ENCODE measurements around the gene LMAN1L. TPM values are rescaled to one million over a fixed set of nuclear protein-coding genes. Genes with fewer than 3 reads are reported as not detected.

Gene LMAN1L
- polyA plus RNA-seq, 3 donors: 0.08 TPM; not detected in 2

DNA sequence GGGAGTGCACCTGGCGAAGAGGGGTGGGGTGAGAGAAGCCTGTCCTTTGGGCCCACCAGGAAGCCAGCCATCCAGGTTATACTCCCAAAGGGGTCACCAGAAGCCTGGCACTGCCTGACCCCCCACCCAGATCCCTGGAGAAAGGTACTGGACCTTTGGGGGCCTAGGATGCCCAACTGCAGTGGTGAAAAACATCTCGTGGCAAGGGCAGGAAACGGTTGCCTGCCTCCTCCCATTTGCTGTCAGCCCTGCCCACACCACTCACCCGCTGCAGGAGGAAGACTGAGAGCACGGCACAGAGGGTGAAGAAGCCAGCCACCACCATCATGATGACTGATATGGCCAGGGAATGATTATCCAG lies 32.6 kb downstream of the LMAN1L start:
- Histone ChIP-seq H3K27ac (ENCODE audit: low read depth in 1 of 2, low read length in 2 of 2) (no peak overlapping the region), H3K79me2 (ENCODE audit: insufficient read depth, low read length) (peaks cover 2% of the 10 kb centered on the region), H3K4me1 (ENCODE audit: control insufficient read depth in 1 of 2, insufficient read depth in 2 of 2, low read length in 2 of 2) (peaks cover 16 to 22% of the 10 kb centered on the region in 2 donors), H2AFZ (ENCODE audit: insufficient read depth, low read depth, low read length, poor library complexity, severe bottlenecking) (no peak overlapping the region), H4K20me1 (ENCODE audit: insufficient read depth, low read length) (peaks cover 50% of the 10 kb centered on the region), H3K4me3 (replicated peaks in 1 of 3; ENCODE audit: low read depth in 2 of 3, low read length in 3 of 3) (no peak overlapping the region), H3K36me3 (replicated peaks in 1 of 2; ENCODE audit: control insufficient read depth in 1 of 2, insufficient read depth in 2 of 2, low read length in 2 of 2) (peaks cover 55 to 60% of the 10 kb centered on the region in 2 donors), H3K27me3 (ENCODE audit: control insufficient read depth in 2 of 2, insufficient read depth in 2 of 2, low read length in 2 of 2) (no peaks in the 10 kb centered on the region), H3K4me2 (replicated peaks; ENCODE audit: extremely low read depth, low read length, poor library complexity, severe bottlenecking) (no peak overlapping the region), H3K9me3 (replicated peaks in 1 of 2; ENCODE audit: control insufficient read depth in 1 of 2, insufficient read depth in 1 of 2, low read length in 2 of 2) (no peaks in the 10 kb centered on the region), H3K9ac (ENCODE audit: insufficient read depth, low read length, poor library complexity, severe bottlenecking) (no peak overlapping the region)
- H3K27me3 Mint-ChIP-seq (ENCODE audit: low read depth in 3 of 3): peaks cover 0 to 3% (median 0%) of the 10 kb centered on the region in 3 donors
- H3K36me3 Mint-ChIP-seq: peaks cover 49 to 66% of the 10 kb centered on the region in 2 donors
- peaks cover 37% of the 10 kb centered on the region for H3K4me1 Mint-ChIP-seq
- TF ChIP-seq, protein P1, sequence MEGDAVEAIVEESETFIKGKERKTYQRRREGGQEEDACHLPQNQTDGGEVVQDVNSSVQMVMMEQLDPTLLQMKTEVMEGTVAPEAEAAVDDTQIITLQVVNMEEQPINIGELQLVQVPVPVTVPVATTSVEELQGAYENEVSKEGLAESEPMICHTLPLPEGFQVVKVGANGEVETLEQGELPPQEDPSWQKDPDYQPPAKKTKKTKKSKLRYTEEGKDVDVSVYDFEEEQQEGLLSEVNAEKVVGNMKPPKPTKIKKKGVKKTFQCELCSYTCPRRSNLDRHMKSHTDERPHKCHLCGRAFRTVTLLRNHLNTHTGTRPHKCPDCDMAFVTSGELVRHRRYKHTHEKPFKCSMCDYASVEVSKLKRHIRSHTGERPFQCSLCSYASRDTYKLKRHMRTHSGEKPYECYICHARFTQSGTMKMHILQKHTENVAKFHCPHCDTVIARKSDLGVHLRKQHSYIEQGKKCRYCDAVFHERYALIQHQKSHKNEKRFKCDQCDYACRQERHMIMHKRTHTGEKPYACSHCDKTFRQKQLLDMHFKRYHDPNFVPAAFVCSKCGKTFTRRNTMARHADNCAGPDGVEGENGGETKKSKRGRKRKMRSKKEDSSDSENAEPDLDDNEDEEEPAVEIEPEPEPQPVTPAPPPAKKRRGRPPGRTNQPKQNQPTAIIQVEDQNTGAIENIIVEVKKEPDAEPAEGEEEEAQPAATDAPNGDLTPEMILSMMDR (IDR thresholded peaks at IDR 0.05): no peak
- no peaks in the 10 kb centered on the region for H3K9me3 Mint-ChIP-seq
- no peak for DNase-seq
- peak overlapping the region in 4 of 7 donors; percentile 17 to 72 (median 38) for H3K27ac Mint-ChIP-seq
- intact Hi-C loops (cut with micrococcal nuclease): loop anchor here (10.0 kb wide), 1 partner anchor 60 kb away; the partner anchor contains the start of gene FAM219B (in 2 of the 2)
- 50% methylated on average over 2 of the region's 5 CpGs for WGBS (ENCODE audit: insufficient coverage)
- no peak overlapping the region for H3K4me3 Mint-ChIP-seq

DNA sequence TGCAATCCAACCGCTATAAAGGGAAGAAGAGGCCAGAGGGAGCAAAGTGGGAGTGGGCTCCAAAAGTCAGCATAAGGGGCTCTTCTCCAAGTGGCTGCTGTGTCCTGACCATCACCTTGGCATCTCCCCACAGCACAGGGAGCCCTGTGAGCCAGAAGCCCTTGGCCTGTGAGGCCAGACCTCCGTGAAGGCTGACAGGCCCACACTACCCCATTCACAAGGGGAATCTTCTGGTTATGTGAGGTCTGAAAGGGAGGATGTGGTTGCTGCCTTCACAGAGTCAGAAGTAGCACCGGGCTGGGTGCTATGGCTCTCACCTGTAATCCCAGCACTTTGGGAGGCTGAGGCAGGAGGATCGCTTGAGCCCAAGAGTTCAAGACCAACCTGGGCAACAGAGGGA lies 32.9 kb downstream of the LMAN1L start:
- Mint-ChIP-seq H3K9me3 (no peaks in the 10 kb centered on the region), H3K36me3 (peaks cover 53 to 68% of the 10 kb centered on the region in 2 donors), H3K4me1 (peaks cover 37% of the 10 kb centered on the region), H3K4me3 (no peak overlapping the region), H3K27ac (peak overlapping the region in 1 of 7 donors; percentile 17), H3K27me3 (ENCODE audit: low read depth in 3 of 3) (peaks cover 0 to 3% (median 0%) of the 10 kb centered on the region in 3 donors)
- Histone ChIP-seq H3K27me3 (ENCODE audit: control insufficient read depth in 2 of 2, insufficient read depth in 2 of 2, low read length in 2 of 2) (no peaks in the 10 kb centered on the region), H3K9me3 (replicated peaks in 1 of 2; ENCODE audit: control insufficient read depth in 1 of 2, insufficient read depth in 1 of 2, low read length in 2 of 2) (no peaks in the 10 kb centered on the region), H3K4me3 (replicated peaks in 1 of 3; ENCODE audit: low read depth in 2 of 3, low read length in 3 of 3) (no peak overlapping the region), H4K20me1 (ENCODE audit: insufficient read depth, low read length) (peaks cover 54% of the 10 kb centered on the region), H3K4me1 (ENCODE audit: control insufficient read depth in 1 of 2, insufficient read depth in 2 of 2, low read length in 2 of 2) (peaks cover 16 to 22% of the 10 kb centered on the region in 2 donors), H3K4me2 (replicated peaks; ENCODE audit: extremely low read depth, low read length, poor library complexity, severe bottlenecking) (no peak overlapping the region), H3K9ac (ENCODE audit: insufficient read depth, low read length, poor library complexity, severe bottlenecking) (no peak overlapping the region), H3K36me3 (replicated peaks in 1 of 2; ENCODE audit: control insufficient read depth in 1 of 2, insufficient read depth in 2 of 2, low read length in 2 of 2) (peaks cover 59 to 64% of the 10 kb centered on the region in 2 donors), H3K27ac (ENCODE audit: low read depth in 1 of 2, low read length in 2 of 2) (no peak overlapping the region), H3K79me2 (ENCODE audit: insufficient read depth, low read length) (peaks cover 2% of the 10 kb centered on the region), H2AFZ (ENCODE audit: insufficient read depth, low read depth, low read length, poor library complexity, severe bottlenecking) (no peak overlapping the region)
- 49% methylated on average over 3 of the region's 4 CpGs for WGBS (ENCODE audit: insufficient coverage)
- intact Hi-C loops (cut with micrococcal nuclease): loop anchor here (10.0 kb wide), 1 partner anchor 59 kb away; the partner anchor contains the start of gene FAM219B (in 2 of the 2)
- TF ChIP-seq, protein P1 (IDR thresholded peaks at IDR 0.05): no peak
- DNase-seq: no peak

All from CD14-positive monocyte (primary cell).